DOHH2 (cell line): ENCODE measurements around the gene PRKCZ.

Experiments
- H3F3A ChIP-seq: fragments of 200-600 bp; sonication (generic), shearing (Covaris generic); 2 replicates; pipeline ENCODE4 v1.6.0; 2016; ENCODE audit warnings: antibody characterized with exemption, mild to moderate bottlenecking; ENCODE audit not compliant: control insufficient read depth, insufficient read depth
- H3K27ac ChIP-seq: fragments of 200-600 bp; sonication (generic); 2 replicates; pipeline ENCODE4 v1.5.1; 2014; ENCODE audit warnings: low read depth, mild to moderate bottlenecking, low read length, moderate library complexity
- H3K27me3 ChIP-seq: fragments of 200-600 bp; sonication (generic); 2 replicates; pipeline ENCODE4 v1.6.1; 2014; ENCODE audit warnings: mild to moderate bottlenecking, low read length, mixed read lengths; ENCODE audit not compliant: control insufficient read depth
- H3K36me3 ChIP-seq: fragments of 200-600 bp; sonication (generic); 2 replicates; pipeline ENCODE4 v1.6.1; 2014; ENCODE audit warnings: mild to moderate bottlenecking, low read length, moderate library complexity, mixed read lengths; ENCODE audit not compliant: control insufficient read depth
- H3K4me1 ChIP-seq: fragments of 200-600 bp; sonication (generic); 2 replicates; pipeline ENCODE4 v1.6.1; 2014; ENCODE audit warnings: mild to moderate bottlenecking, low read length, mixed read lengths; ENCODE audit not compliant: control insufficient read depth
- H3K4me2 ChIP-seq: fragments of 200-600 bp; sonication (generic); 2 replicates; pipeline ENCODE4 v1.6.0; 2014; ENCODE audit warnings: mild to moderate bottlenecking, low read length, moderate library complexity
- H3K4me3 ChIP-seq: fragments of 200-600 bp; sonication (generic); 2 replicates; pipeline ENCODE4 v1.5.1; 2014; ENCODE audit warnings: mild to moderate bottlenecking, low read length, mixed read lengths
- H3K79me2 ChIP-seq: fragments of 200-600 bp; sonication (generic); 2 replicates; pipeline ENCODE4 v1.6.1; 2014; ENCODE audit warnings: mild to moderate bottlenecking, low read length, mixed read lengths; ENCODE audit not compliant: control insufficient read depth
- H3K9me2 ChIP-seq: fragments of 200-600 bp; sonication (generic); replicated peaks from 2 replicates; pipeline ENCODE4 v1.6.1; 2014; ENCODE audit warnings: mild to moderate bottlenecking, low read length, mixed read lengths; ENCODE audit not compliant: control insufficient read depth
- H3K9me3 ChIP-seq: fragments of 200-600 bp; sonication (generic); 2 replicates; pipeline ENCODE4 v1.6.1; 2014; ENCODE audit warnings: antibody characterized with exemption, low read length, mixed read lengths; ENCODE audit not compliant: control insufficient read depth, insufficient read depth
- H4K20me1 ChIP-seq: fragments of 200-600 bp; sonication (generic); 2 replicates; pipeline ENCODE4 v1.6.0; 2014; ENCODE audit warnings: low read depth, mild to moderate bottlenecking, antibody characterized with exemption, low read length, moderate library complexity; ENCODE audit not compliant: control insufficient read depth, insufficient read depth
- CTCF ChIP-seq: fragments of 200-600 bp; sonication (generic); IDR thresholded peaks from one replicate; pipeline ENCODE4 v1.5.1; 2014; ENCODE audit warnings: antibody characterized with exemption, mild to moderate bottlenecking, low read depth, low read length; ENCODE audit not compliant: poor library complexity, severe bottlenecking
- EZH2phosphoT487 ChIP-seq: fragments of 200-600 bp; sonication (generic); IDR thresholded peaks from 2 replicates; pipeline ENCODE4 v1.6.1; 2017; ENCODE audit warnings: borderline replicate concordance, mild to moderate bottlenecking, antibody characterized with exemption, low read length, moderate library complexity, mixed read lengths

PRKCZ gene

GRCh38 chr1:2032737-2033136 is 17.5 kb upstream of the PRKCZ start:
- Histone ChIP-seq H3K27me3 (no peaks in the 10 kb centered on the region), H3K79me2 (no peaks in the 10 kb centered on the region), H3K4me1 (no peaks in the 10 kb centered on the region), H3K36me3 (no peaks in the 10 kb centered on the region), H3K9me3 (no peaks in the 10 kb centered on the region), H3K9me2 (no peaks in the 10 kb centered on the region), H4K20me1 (no peaks in the 10 kb centered on the region), H3F3A (no peaks in the 10 kb centered on the region), H3K4me3 (no peak overlapping the region), H3K4me2 (no peak overlapping the region), H3K27ac (no peak overlapping the region)
- TF ChIP-seq CTCF = no peak
- no peak for TF ChIP-seq EZH2phosphoT487

GRCh38 chr1:2033165-2033564 is 17.0 kb upstream of the PRKCZ start:
- H3K27ac ChIP-seq = no peak overlapping the region
- H3K79me2 ChIP-seq = no peaks in the 10 kb centered on the region
- H3K27me3 ChIP-seq = no peaks in the 10 kb centered on the region
- no peaks in the 10 kb centered on the region for H4K20me1 ChIP-seq
- no peak for TF ChIP-seq CTCF
- no peak for TF ChIP-seq EZH2phosphoT487
- H3F3A ChIP-seq = no peaks in the 10 kb centered on the region
- H3K9me2 ChIP-seq = no peaks in the 10 kb centered on the region
- H3K9me3 ChIP-seq = no peaks in the 10 kb centered on the region
- H3K4me3 ChIP-seq = no peak overlapping the region
- H3K4me2 ChIP-seq = no peak overlapping the region
- no peaks in the 10 kb centered on the region for H3K36me3 ChIP-seq
- no peaks in the 10 kb centered on the region for H3K4me1 ChIP-seq

DNA sequence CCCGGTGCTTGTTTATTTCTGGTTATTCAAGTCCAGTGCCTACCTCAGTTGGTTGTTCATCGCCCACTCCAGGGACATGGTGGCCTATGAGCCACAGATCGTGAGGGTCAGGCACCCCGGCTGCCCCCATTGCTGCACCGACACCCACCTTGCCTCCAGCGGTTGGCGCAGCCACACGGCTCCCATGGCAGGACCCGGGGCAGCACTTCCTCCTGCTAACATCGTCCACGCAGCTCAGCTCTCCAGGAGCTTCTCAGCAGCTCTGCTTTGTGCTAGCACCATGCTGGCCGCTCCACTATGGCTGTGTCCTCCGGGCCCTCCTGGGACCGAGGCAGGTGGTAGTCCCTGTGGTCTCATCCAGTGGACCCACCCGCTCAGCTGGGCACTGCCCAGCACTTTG is 13.9 kb upstream of the PRKCZ start:
- Histone ChIP-seq H3F3A (no peaks in the 10 kb centered on the region), H3K27me3 (no peaks in the 10 kb centered on the region), H3K79me2 (no peaks in the 10 kb centered on the region), H3K4me3 (no peak overlapping the region), H3K9me2 (no peaks in the 10 kb centered on the region), H3K4me1 (no peaks in the 10 kb centered on the region), H3K4me2 (no peak overlapping the region), H4K20me1 (no peaks in the 10 kb centered on the region), H3K9me3 (no peaks in the 10 kb centered on the region), H3K36me3 (no peaks in the 10 kb centered on the region), H3K27ac (no peak overlapping the region)
- no peak for TF ChIP-seq CTCF
- TF ChIP-seq EZH2phosphoT487 = no peak
